ENCODE results near the gene GRB10.
"Not testable (repeated sequence)": the region's sequence is repeated elsewhere in the genome, so short reads cannot be mapped to it uniquely, and the experiment has no call there.

Gene GRB10

DNA sequence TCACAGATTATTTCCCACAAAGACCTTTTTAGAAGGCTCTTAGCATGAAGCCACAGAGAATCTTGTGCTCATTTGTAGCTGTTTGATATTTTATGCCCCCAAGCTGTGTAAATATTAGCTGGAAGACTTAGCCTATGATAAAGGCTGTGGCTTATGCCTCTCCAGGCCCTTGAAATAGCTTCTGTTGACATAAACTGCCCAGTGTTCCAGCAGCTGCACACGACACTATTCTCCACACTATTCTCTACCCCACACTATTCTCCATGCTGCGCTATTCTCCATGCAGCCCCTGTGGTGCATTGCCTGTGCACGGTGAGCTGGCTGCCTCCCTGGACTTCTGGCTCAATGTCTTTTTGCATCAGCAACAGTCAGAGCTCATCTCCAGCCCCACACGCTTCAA, 230.6 kb downstream of the GRB10 start:
- TF ChIP-seq ZFX (IDR thresholded peaks at IDR 0.05; ENCODE audit: borderline replicate concordance), result no peak
- TF ChIP-seq CTCF (IDR thresholded peaks at IDR 0.05), result no peak
- peak overlapping the region; percentile 61 for H3K27ac ChIP-seq

- not testable (repeated sequence) for H3K27ac ChIP-seq
Measured at GRCh38 chr7:50545613-50546012, 237.1 kb downstream of the GRB10 start.

DNA sequence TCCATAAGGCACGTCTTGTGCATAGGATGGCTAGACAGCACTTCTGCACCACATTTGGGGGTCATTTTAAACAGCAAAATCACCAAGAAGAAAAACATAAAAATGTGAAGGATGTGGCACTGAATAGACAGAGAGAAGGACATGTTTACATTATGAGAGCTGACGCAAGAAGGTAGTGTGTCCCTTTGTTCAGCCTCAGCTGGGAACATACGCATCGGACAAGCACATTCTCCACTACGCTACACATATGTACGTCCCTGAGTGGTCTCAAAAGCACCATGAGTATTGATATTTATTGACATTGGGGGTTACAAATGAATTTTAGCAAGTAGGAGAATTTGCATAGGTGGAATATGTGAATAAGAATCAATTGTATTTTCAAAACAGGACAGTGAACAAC, 237.7 kb downstream of the GRB10 start:
- TF ChIP-seq CTCF (IDR thresholded peaks at IDR 0.05), result no peak
- no peak for TF ChIP-seq ZFX (IDR thresholded peaks at IDR 0.05; ENCODE audit: borderline replicate concordance)
- H3K27ac ChIP-seq, result no peak overlapping the region

DNA sequence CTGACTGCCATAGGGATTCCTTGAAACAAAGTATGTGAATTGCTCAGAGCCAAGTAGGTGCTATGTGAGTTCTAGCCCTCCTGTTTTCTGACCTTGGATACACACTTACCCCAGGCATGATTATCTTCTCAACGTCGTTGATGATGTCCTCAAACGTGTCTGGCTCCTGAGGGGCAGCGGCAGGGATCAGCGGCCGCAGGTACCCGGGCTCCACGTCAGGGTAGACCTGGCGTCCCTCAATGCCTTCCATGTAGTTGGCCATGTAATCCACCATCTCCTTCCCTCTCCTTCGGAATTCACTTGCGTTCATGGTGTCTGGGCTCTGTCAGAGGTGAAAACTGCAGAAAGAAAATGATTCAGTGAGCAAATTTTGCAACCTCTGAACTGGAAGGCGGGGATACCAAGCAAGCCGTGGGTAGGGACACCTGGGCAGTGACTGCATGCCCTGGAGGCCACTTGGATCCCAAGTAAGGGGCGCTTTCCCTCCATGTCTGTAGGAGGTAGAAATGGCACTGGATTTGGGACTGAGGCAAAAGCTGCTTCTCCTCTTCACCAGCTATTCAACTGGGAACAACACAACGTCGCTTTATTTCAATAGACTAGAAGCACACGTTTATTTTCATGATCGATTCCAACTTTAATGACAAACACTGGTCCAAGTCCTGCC, 238.8 kb downstream of the GRB10 start:
- H3K27ac ChIP-seq, result no peak overlapping the region
- TF ChIP-seq ZFX (IDR thresholded peaks at IDR 0.05; ENCODE audit: borderline replicate concordance) (no peak), CTCF (IDR thresholded peaks at IDR 0.05) (no peak)

DNA sequence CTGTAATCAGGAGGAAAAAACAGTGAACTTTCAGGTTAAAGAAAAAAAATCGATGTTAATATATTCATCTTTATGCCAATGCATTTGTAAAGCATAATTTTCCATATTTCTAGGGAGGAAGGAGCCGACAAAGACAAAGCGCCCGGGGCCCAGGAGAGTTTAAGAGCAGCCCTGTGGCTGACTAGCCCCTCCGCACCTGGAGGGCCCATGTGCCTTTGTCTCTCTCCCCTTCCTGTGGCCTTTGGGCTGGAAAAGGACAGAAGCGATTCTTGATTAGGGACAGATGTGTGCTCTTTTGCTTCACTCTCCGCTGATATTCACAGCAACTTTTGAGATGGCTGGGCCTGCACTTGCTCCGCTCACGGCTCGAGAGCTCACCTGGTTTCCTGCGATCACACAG, 240.6 kb downstream of the GRB10 start:
- TF ChIP-seq CTCF (IDR thresholded peaks at IDR 0.05), result no peak
- no peak for TF ChIP-seq ZFX (IDR thresholded peaks at IDR 0.05; ENCODE audit: borderline replicate concordance)
- H3K27ac ChIP-seq, result no peak overlapping the region

DNA sequence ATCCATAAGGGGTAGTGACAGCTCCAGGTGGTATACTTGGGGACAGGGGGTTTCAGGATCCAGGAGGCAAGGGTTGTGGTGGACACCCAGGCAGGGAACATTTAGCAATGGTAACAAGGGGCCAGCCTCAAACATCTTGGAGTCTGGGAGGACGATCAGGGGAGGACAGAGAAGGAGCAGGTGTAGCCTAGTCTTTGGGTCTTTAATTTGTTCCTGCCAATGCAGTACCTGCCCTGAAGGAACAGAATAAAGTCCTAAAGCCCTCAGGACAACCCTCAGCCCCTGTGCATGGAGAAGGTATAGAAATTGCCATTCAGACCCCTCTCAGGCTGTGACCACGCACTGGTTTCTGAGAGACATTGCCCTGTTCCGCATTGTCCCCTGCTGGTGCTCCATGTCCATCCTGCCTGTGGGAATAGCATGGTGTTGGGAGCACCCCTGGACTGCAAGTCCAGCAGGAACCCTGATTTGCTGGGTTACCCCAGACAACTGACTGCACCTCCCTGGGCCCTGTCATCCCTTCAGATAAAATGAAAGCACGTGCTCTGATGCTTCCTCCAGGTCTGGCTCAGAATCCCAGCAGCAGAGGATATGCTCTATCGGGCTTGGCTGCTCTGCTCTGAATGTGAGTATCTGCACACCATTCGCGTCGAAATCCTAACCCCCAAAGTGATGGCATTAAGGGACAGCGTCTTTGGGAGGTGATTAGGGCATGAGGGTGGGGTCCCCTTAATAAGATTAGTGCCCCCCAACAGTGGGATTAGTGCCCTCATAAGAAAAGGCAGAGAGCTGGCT, 241.7 kb downstream of the GRB10 start:
- TF ChIP-seq ZFX (IDR thresholded peaks at IDR 0.05; ENCODE audit: borderline replicate concordance), result no peak
- no peak for TF ChIP-seq CTCF (IDR thresholded peaks at IDR 0.05)
- no peak overlapping the region for H3K27ac ChIP-seq
